K562 (cell line): ENCODE measurements around the gene FMNL3. TPM values are rescaled to one million over a fixed set of nuclear protein-coding genes. Genes with fewer than 3 reads are reported as not detected.

Source experiments
- ATAC-seq: fragments of 200-7000 bp; cut with Tn5 transposase; 3 replicates; pipeline ENCODE4 v1.9.1; 2020; ENCODE audit warnings: moderate library complexity
- BruUV-seq: library from RNA; stranded (reverse); fragments of 400-500 nt; replicated peaks from 2 replicates; lab custom pipeline; 2021; lab: Mats Ljungman, UMichigan
- CTCF ChIA-PET: fragments of 300-600 bp; formaldehyde crosslinking; extraction: SDS; loops from one replicate; lab custom pipeline; 2021; ENCODE audit warnings: low intra/inter-chr PET ratio; lab: Yijun Ruan, JAX
- POLR2A ChIA-PET: fragments of 300-600, 350-650 bp; sonication (Branson Sonifier 250); formaldehyde crosslinking; extraction: SDS; loops from one replicate; lab custom pipeline; 2021; ENCODE audit warnings: antibody characterized with exemption, inconsistent platforms; lab: Yijun Ruan, JAX
- DNase-seq, 4 experiments: peaks; one replicate each; pipeline versions ENCODE4 v3.0.0 to v3.0.0-alpha.2; 2011 to 2018; ENCODE audit warnings: low spot score in 3 of 4, mixed read lengths in 3 of 4; ENCODE audit errors: extremely low read depth in 1 of 4
- FAIRE-seq: peaks from 2 replicates; lab custom pipeline; 2011; peaks lifted over from hg19 to GRCh38; lab: Jason Lieb, UNC
- H2AFZ ChIP-seq: 2 replicates; pipeline ENCODE4 v1.6.0; 2011; ENCODE audit warnings: low read depth, low read length, control low read depth, inconsistent platforms
- H3K27ac ChIP-seq: fragments of 200-600 bp; 3 replicates; pipeline ENCODE4 v1.8.0; 2011; ENCODE audit warnings: low read depth, mild to moderate bottlenecking, control low read depth, inconsistent platforms, low read length, moderate library complexity, mixed read lengths; ENCODE audit errors: extremely low read depth
- H3K27me3 ChIP-seq, 2 experiments: fragments of 300-600 bp in 1 of 2; 2 replicates in 1 of 2; 3 replicates in 1 of 2; pipeline versions ENCODE4 v1.6.0 to v1.8.0; 2011; ENCODE audit warnings: inconsistent platforms in 2 of 2, low read length in 2 of 2, mild to moderate bottlenecking in 1 of 2, mixed read lengths in 1 of 2, moderate library complexity in 1 of 2; ENCODE audit not compliant: control insufficient read depth in 2 of 2, insufficient read depth in 2 of 2
- H3K36me3 ChIP-seq: fragments of 300-600 bp; 3 replicates; pipeline ENCODE4 v1.8.0; 2011; ENCODE audit warnings: mild to moderate bottlenecking, low read length, inconsistent platforms; ENCODE audit not compliant: control insufficient read depth, insufficient read depth
- H3K4me1 ChIP-seq, 2 experiments: fragments of 200-600 bp in 1 of 2; replicated peaks in 1 of 2; 2 replicates in 1 of 2; 3 replicates in 1 of 2; pipeline versions ENCODE4 v1.5.1 to v1.8.0; 2011; ENCODE audit warnings: inconsistent platforms in 2 of 2, low read length in 2 of 2, mild to moderate bottlenecking in 1 of 2, mixed read lengths in 1 of 2, moderate library complexity in 1 of 2; ENCODE audit not compliant: control insufficient read depth in 2 of 2, insufficient read depth in 2 of 2
- H3K4me2 ChIP-seq: 2 replicates; pipeline ENCODE4 v1.6.1; 2011; ENCODE audit warnings: low read length, control low read depth, inconsistent platforms, mixed read lengths; ENCODE audit not compliant: insufficient read depth
- H3K4me3 ChIP-seq: fragments of 200-600 bp; sonication (generic), shearing (Covaris generic); 2 replicates; pipeline ENCODE4 v1.5.1; 2016; ENCODE audit warnings: control low read depth, inconsistent platforms
- H3K79me2 ChIP-seq: fragments of 200-600 bp; 3 replicates; pipeline ENCODE4 v1.8.0; 2011; ENCODE audit warnings: low read length, inconsistent platforms; ENCODE audit not compliant: control insufficient read depth, insufficient read depth
- H3K9ac ChIP-seq, 2 experiments: 2 replicates each; pipeline versions ENCODE4 v1.6.0 to v1.6.1; 2011; ENCODE audit warnings: low read depth in 2 of 2, low read length in 2 of 2, control low read depth in 1 of 2, inconsistent platforms in 1 of 2, mild to moderate bottlenecking in 1 of 2, mixed read lengths in 1 of 2; ENCODE audit not compliant: insufficient read depth in 1 of 2
- H3K9me1 ChIP-seq: one replicate; pipeline ENCODE4 v1.6.0; 2011; ENCODE audit warnings: inconsistent platforms, mild to moderate bottlenecking, low read length, moderate library complexity; ENCODE audit not compliant: control insufficient read depth, insufficient read depth
- H3K9me3 ChIP-seq: replicated peaks from 2 replicates; pipeline ENCODE4 v1.5.1; 2011; ENCODE audit warnings: low read depth, low read length, inconsistent platforms; ENCODE audit not compliant: control insufficient read depth, insufficient read depth
- H4K20me1 ChIP-seq: replicated peaks from 2 replicates; pipeline ENCODE4 v1.6.1; 2011; ENCODE audit warnings: low read length, inconsistent platforms, mixed read lengths; ENCODE audit not compliant: control insufficient read depth, insufficient read depth
- ATF1 ChIP-seq, 2 experiments: fragments of 450-650 bp in 1 of 2; IDR thresholded peaks; 2 replicates each; pipeline ENCODE4 v1.6.1; 2016; ENCODE audit warnings: missing compliant biosample characterization in 1 of 2, missing genetic modification characterization in 1 of 2
- CHCHD3 ChIP-seq: fragments of 250-450 bp; sonication (Bioruptor Pico); IDR thresholded peaks from 2 replicates; pipeline ENCODE4 v2.1.2; 2022; ENCODE audit warnings: mild to moderate bottlenecking
- ELF4 ChIP-seq: fragments of 450-650 bp; formaldehyde crosslinking; IDR thresholded peaks from 2 replicates; pipeline ENCODE4 v1.4.0; 2022; ENCODE audit warnings: missing genetic modification characterization
- GABPB1 ChIP-seq: sonication (generic); formaldehyde crosslinking; IDR thresholded peaks from 2 replicates; pipeline ENCODE4 v1.8.0; 2022; ENCODE audit warnings: mild to moderate bottlenecking, missing genetic modification reagents
- HCFC1 ChIP-seq: IDR thresholded peaks from 2 replicates; pipeline ENCODE4 v1.6.1; 2012; ENCODE audit warnings: low read depth, low read length, improper control_type of control experiment
- HSF4 ChIP-seq: fragments of 250-450 bp; sonication (Bioruptor Pico); IDR thresholded peaks from 2 replicates; pipeline ENCODE4 v2.1.2; 2022; ENCODE audit warnings: mild to moderate bottlenecking, moderate library complexity, borderline replicate concordance
- IRF1 ChIP-seq: sonication (generic); formaldehyde crosslinking; IDR thresholded peaks from 2 replicates; pipeline ENCODE4 v1.8.0; 2022; ENCODE audit warnings: missing genetic modification reagents, mild to moderate bottlenecking, borderline replicate concordance
- KHSRP ChIP-seq: fragments of 450-650 bp; IDR thresholded peaks from 2 replicates; pipeline ENCODE4 v1.6.1; 2017
- KLF13 ChIP-seq: fragments of 450-650 bp; IDR thresholded peaks from 2 replicates; pipeline ENCODE4 v1.6.1; 2016; ENCODE audit warnings: missing genetic modification characterization, low read depth, mild to moderate bottlenecking, missing compliant biosample characterization, moderate library complexity, borderline replicate concordance
- MYC ChIP-seq, 2 experiments: fragments of 250-450 bp in 1 of 2; sonication (Bioruptor Pico) in 1 of 2; IDR thresholded peaks; 2 replicates each; pipeline versions ENCODE4 v1.5.1 to v1.6.1; 2012 to 2021; ENCODE audit warnings: low read depth in 2 of 2, borderline replicate concordance in 1 of 2, improper control_type of control experiment in 1 of 2, low read length in 1 of 2, mild to moderate bottlenecking in 1 of 2, moderate library complexity in 1 of 2
- PRDM10 ChIP-seq: fragments of 450-650 bp; IDR thresholded peaks from 2 replicates; pipeline ENCODE4 v1.6.1; 2018; ENCODE audit not compliant: partially characterized antibody
- SIN3B ChIP-seq: fragments of 450-650 bp; IDR thresholded peaks from 2 replicates; pipeline ENCODE4 v1.6.1; 2017; ENCODE audit warnings: low read depth, mild to moderate bottlenecking, moderate library complexity
- SMARCE1 ChIP-seq: fragments of 450-650 bp; IDR thresholded peaks from 2 replicates; pipeline ENCODE4 v1.7.1; 2016; ENCODE audit warnings: mild to moderate bottlenecking
- SPI1 ChIP-seq: IDR thresholded peaks from 2 replicates; pipeline ENCODE4 v1.6.1; 2011; ENCODE audit warnings: low read depth, low read length, control low read depth, borderline replicate concordance
- SRSF1 ChIP-seq: fragments of 200-400 bp; formaldehyde crosslinking; IDR thresholded peaks from 2 replicates; pipeline ENCODE4 v1.6.1; 2017; ENCODE audit warnings: mild to moderate bottlenecking, low read depth, low read length, moderate library complexity
- ZNF224 ChIP-seq: sonication (generic); formaldehyde crosslinking; IDR thresholded peaks from 2 replicates; pipeline ENCODE4 v1.8.0; 2022; ENCODE audit warnings: mild to moderate bottlenecking, missing genetic modification reagents
- WGBS: fragments of 100-300 bp; shearing (Covaris generic); methylation state at CpG from one replicate; pipeline ENCODE4 v1.1.6; 2016; ENCODE audit warnings: low coverage, mixed read lengths; ENCODE audit not compliant: insufficient coverage; ENCODE audit errors: missing lambda C conversion rate; 5-methylcytosine and 5-hydroxymethylcytosine counted together
- in situ Hi-C: fragments of 300-500 bp; cut with MboI; formaldehyde crosslinking; loops from 4 replicates; pipeline ENCODE4 v1.15.0; 2018; ENCODE audit warnings: inconsistent platforms, mixed read lengths
- intact Hi-C: fragments of 100-400 bp; cut with micrococcal nuclease; formaldehyde crosslinking; loops from 2 replicates; pipeline ENCODE4 v1.14.2; 2022
- polyA plus RNA-seq, 8 experiments: library from polyadenylated mRNA; depleted of rRNA in 4 of 8; stranded (reverse) in 5 of 8; unstranded in 3 of 8; fragments of >200 nt; fragmentation: Nextera tagmentation in 2 of 8; fragmentation: Illumina TruSeq in 1 of 8; extraction: Ambion mirVana in 2 of 8; extraction: Trizol in 1 of 8; gene quantifications; 2 replicates each; pipeline versions ENCODE4 v1.2.1 to v1.2.3, GENCODE V29; 2011 to 2014; ENCODE audit warnings: inconsistent platforms in 1 of 8, missing spikeins in 1 of 8
- total RNA-seq, 7 experiments: library from RNA; depleted of rRNA in 6 of 7; stranded (reverse); fragments of >200 nt in 6 of 7; fragmentation: Illumina TruSeq in 2 of 7; extraction: Trizol in 2 of 7; gene quantifications; 2 replicates each; pipeline versions ENCODE4 v1.2.1 to v1.2.3, GENCODE V29; 2011 to 2021; ENCODE audit warnings: low replicate concordance in 1 of 7

The FMNL3 gene
- total and polyA plus RNA-seq, 9 of the 15 experiments (the other 6 are each of a cell fraction or from before 2014, with no cell fraction given) = 0.49 to 14.4 (median 6.8) TPM

GRCh38 chr12:49622501-49623141, 84.6 kb downstream of the FMNL3 start:
- POLR2A ChIA-PET = interaction anchor here (0.5 to 1.2 kb wide), 2 partner anchors 68 to 127 kb away, joined by 3 read pairs; no protein-coding TSS in a partner anchor
- DNase-seq = peak in 3 of 4 experiments; percentile 32 to 44 (median 38)
- intact Hi-C loops = loop anchor here (1.0 kb wide), 2 partner anchors 69 to 264 kb away; no protein-coding TSS in a partner anchor
- Histone ChIP-seq H3K9ac (peak overlapping the region; percentile 67 to 92), H3K9me1 (no peaks in the 10 kb centered on the region), H3K4me3 (peak overlapping the region; percentile 46), H4K20me1 (no peaks in the 10 kb centered on the region), H3K27me3 (no peaks in the 10 kb centered on the region), H3K79me2 (no peaks in the 10 kb centered on the region), H3K4me2 (peak overlapping the region; percentile 76), H3K27ac (peak overlapping the region; percentile 66), H2AFZ (peak overlapping the region; percentile 83), H3K9me3 (no peaks in the 10 kb centered on the region), H3K4me1 (peaks cover 15 to 22% of the 10 kb centered on the region in 2 experiments), H3K36me3 (no peaks in the 10 kb centered on the region)
- in situ Hi-C loops = no loop called here
- peak; percentile 57 for ATAC-seq
- TSS peak; percentile 95 for BruUV-seq
- 4% methylated on average over 22 of the region's 22 CpGs for WGBS
- peak; percentile 68 for FAIRE-seq
- CTCF ChIA-PET = no interaction called here
- TF ChIP-seq SRSF1 (no peak), ZNF224 (CRISPR knock-in tag) (no peak), KLF13 (no peak), GABPB1 (CRISPR knock-in tag) (peak; percentile 24; the same call in 1 of the 2 replicates), PRDM10 (no peak), HCFC1 (no peak), SIN3B (no peak), KHSRP (no peak), CHCHD3 (CRISPR knock-in tag) (no peak), ELF4 (CRISPR knock-in tag) (no peak), MYC (IDR thresholded peaks at IDR 0.05; ENCODE audit: low read depth, low read length) (peak; percentile 8; the same call in 1 of the 2 replicates), MYC (CRISPR knock-in tag; IDR thresholded peaks at IDR 0.05; ENCODE audit: borderline replicate concordance, low read depth) (no peak), HSF4 (CRISPR knock-in tag) (no peak), SMARCE1 (peak; percentile 47; the same call in 1 of the 2 replicates), ATF1 (CRISPR knock-in tag; IDR thresholded peaks at IDR 0.05) (no peak), ATF1 (tag; IDR thresholded peaks at IDR 0.05) (peak; percentile 41; the same call in 1 of the 2 replicates), IRF1 (no peak), SPI1 (peak; percentile 67)
